ENCODE data around the gene PPM1M. TPM values are rescaled to one million over a fixed set of nuclear protein-coding genes. Genes with fewer than 3 reads are reported as not detected.

The PPM1M gene
- polyA plus RNA-seq, 1 donor from 2014 or later = 1.1 TPM

DNA sequence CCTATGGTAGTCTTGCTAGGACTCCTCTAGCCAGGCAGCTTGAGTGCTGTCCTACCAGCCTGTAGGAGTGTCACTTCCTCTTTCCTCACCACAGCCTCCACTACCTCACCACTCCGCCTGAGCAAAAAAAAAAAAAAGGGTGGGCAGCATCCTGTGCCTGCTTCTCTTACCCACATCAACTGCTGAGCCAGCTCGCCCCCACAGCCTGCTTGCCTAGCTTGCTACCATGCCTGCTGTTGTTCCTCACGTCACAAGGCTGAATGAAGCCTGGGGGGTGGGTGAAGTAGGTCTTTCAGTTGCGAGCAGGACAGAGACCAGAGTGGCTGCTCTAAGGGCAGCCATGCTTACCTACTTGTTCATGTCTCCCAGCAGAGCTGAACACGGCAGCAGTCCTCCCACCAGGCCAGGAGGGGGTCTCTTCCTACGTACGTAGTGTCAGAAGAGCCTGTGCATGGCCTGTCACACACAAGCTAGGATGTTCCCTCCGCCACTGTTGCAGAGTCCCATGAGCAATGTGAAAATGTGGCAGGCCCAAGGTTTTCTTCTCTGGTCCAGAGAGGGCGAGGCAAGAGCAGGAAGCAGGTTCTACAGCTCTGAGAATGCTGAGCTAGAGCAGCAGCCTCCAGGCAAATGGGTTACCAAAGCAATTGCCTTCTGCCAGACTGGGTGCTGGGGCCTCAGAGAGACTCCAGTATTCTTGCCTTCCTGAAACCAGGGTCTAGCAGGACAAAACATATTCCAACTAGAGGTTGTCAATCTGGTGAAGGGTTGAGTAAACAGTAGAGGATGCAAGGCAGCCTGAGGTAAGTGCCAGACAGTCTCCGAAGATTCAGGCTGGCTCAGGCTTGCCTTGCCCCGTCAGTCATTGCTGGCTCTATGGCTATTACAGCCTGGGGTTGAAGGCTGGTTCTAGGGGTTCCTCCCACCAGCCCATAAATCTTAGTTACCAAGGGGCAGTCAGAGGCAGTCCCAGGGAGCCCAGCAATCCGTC lies 8.1 kb downstream of the PPM1M start:
- H3K9me2 ChIP-seq (ENCODE audit: insufficient read depth, low read length) = no peaks in the 10 kb centered on the region
- H3K9me3 ChIP-seq (ENCODE audit: low read length) = no peaks in the 10 kb centered on the region
- H4K20me1 ChIP-seq (ENCODE audit: insufficient read depth) = peaks cover 4% of the 10 kb centered on the region
- no peak overlapping the region for H3K27ac ChIP-seq (ENCODE audit: low read length)
- H3K27me3 ChIP-seq (ENCODE audit: insufficient read depth, low read depth, low read length) = no peaks in the 10 kb centered on the region
- no peak overlapping the region for H3K4me2 ChIP-seq (ENCODE audit: low read length)
- H3K36me3 ChIP-seq (ENCODE audit: insufficient read depth, low read length) = no peaks in the 10 kb centered on the region
- no peak overlapping the region for H2AFZ ChIP-seq (ENCODE audit: low read depth, low read length)
- no peaks in the 10 kb centered on the region for H3F3A ChIP-seq (ENCODE audit: insufficient read depth, low read length, poor library complexity, severe bottlenecking)
- no peak overlapping the region for H3K9ac ChIP-seq (ENCODE audit: low read length)
- no peaks in the 10 kb centered on the region for H3K79me2 ChIP-seq (replicated peaks; ENCODE audit: insufficient read depth, low read length)
- peak; percentile 6 for TF ChIP-seq POLR2AphosphoS5 (IDR thresholded peaks at IDR 0.05)
- no peak for TF ChIP-seq RAD21 (conservative IDR thresholded peaks at IDR 0.05)
- no peak overlapping the region for H3K4me3 ChIP-seq (ENCODE audit: low read length)

DNA sequence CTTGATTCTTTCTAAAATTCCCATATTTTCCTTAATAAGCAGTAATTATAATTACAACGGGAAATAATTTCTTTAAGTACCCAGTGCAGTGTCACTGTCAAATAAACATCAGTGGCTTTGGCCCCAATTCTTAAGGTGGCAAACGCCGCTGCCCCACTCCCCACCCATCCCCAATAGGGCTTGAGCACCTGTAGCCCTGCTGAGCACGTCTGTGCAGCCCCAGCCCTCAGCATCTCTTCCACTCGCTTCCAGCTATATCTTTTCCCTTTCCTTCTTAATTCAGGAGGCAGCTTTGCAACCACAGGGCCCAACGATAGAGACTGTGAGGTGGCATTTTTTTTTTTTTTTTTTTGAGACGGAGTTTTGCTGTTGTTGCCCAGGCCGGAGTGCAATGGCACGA lies 9.0 kb downstream of the PPM1M start:
- Histone ChIP-seq H3K79me2 (replicated peaks; ENCODE audit: insufficient read depth, low read length) (no peaks in the 10 kb centered on the region), H3K4me3 (ENCODE audit: low read length) (no peak overlapping the region), H3K9me3 (ENCODE audit: low read length) (no peaks in the 10 kb centered on the region), H3K9me2 (ENCODE audit: insufficient read depth, low read length) (no peaks in the 10 kb centered on the region), H3K4me2 (ENCODE audit: low read length) (no peak overlapping the region), H3K36me3 (ENCODE audit: insufficient read depth, low read length) (no peaks in the 10 kb centered on the region), H3K9ac (ENCODE audit: low read length) (no peak overlapping the region), H3K27ac (ENCODE audit: low read length) (no peak overlapping the region), H3K27me3 (ENCODE audit: insufficient read depth, low read depth, low read length) (no peaks in the 10 kb centered on the region), H2AFZ (ENCODE audit: low read depth, low read length) (no peak overlapping the region), H3F3A (ENCODE audit: insufficient read depth, low read length, poor library complexity, severe bottlenecking) (no peaks in the 10 kb centered on the region), H4K20me1 (ENCODE audit: insufficient read depth) (peaks cover 4% of the 10 kb centered on the region)
- no peak for TF ChIP-seq REST (IDR thresholded peaks at IDR 0.05; ENCODE audit: borderline replicate concordance)
- TF ChIP-seq EP300 (conservative IDR thresholded peaks at IDR 0.05; ENCODE audit: poor library complexity, severe bottlenecking) = no peak
- TF ChIP-seq CTCF (IDR thresholded peaks at IDR 0.05; ENCODE audit: poor library complexity, severe bottlenecking) = no peak
- TF ChIP-seq TAF1 (IDR thresholded peaks at IDR 0.05; ENCODE audit: low read depth) = no peak
- TF ChIP-seq SMC3 (conservative IDR thresholded peaks at IDR 0.05; ENCODE audit: poor library complexity) = no peak
- no peak for TF ChIP-seq MXI1 (conservative IDR thresholded peaks at IDR 0.05; ENCODE audit: poor library complexity, severe bottlenecking)
- no peak for TF ChIP-seq RAD21 (conservative IDR thresholded peaks at IDR 0.05)
- no peak for TF ChIP-seq POLR2AphosphoS5 (IDR thresholded peaks at IDR 0.05)
